BJ (cell line): ENCODE results near the gene AGMAT. TPM values are rescaled to one million over a fixed set of nuclear protein-coding genes. Genes with fewer than 3 reads are reported as not detected.

ENCODE experiments used
- CTCF ChIA-PET: fragments of 350-600 bp; formaldehyde crosslinking; extraction: SDS; loops from one replicate; lab custom pipeline; 2021; ENCODE audit warnings: antibody characterized with exemption, inconsistent platforms; lab: Yijun Ruan, JAX
- POLR2A ChIA-PET: fragments of 300-600 bp; sonication (Branson Sonifier 250); formaldehyde crosslinking; extraction: SDS; loops from one replicate; lab custom pipeline; 2021; ENCODE audit warnings: antibody characterized with exemption; lab: Charles Lee
- DNase-seq: peaks from one replicate; pipeline ENCODE4 v3.0.0-alpha.2; 2011; ENCODE audit warnings: low read depth
- H3K27me3 ChIP-seq: 2 replicates; pipeline ENCODE4 v1.6.0; 2011; ENCODE audit warnings: low read length; ENCODE audit not compliant: control insufficient read depth, insufficient read depth
- H3K36me3 ChIP-seq: 2 replicates; pipeline ENCODE4 v1.5.1; 2011; ENCODE audit warnings: low read length; ENCODE audit not compliant: control insufficient read depth, insufficient read depth
- H3K4me3 ChIP-seq: 2 replicates; pipeline ENCODE4 v1.5.1; 2011; ENCODE audit warnings: low read depth, mild to moderate bottlenecking, control low read depth, low read length
- polyA plus RNA-seq: library from polyadenylated mRNA; depleted of rRNA; stranded (reverse); fragments of >200 nt; gene quantifications from 2 replicates; pipeline ENCODE4 v1.2.3, GENCODE V29; 2011
- TF ChIP-seq, protein P1 (sequence below): IDR thresholded peaks from 2 replicates; pipeline ENCODE4 v1.5.1; 2011; ENCODE audit warnings: low read depth, mild to moderate bottlenecking, control low read depth, inconsistent platforms, low read length, moderate library complexity; ENCODE audit not compliant: insufficient read depth

AGMAT gene
- polyA plus RNA-seq, 1 experiment, result 1.1 TPM

DNA sequence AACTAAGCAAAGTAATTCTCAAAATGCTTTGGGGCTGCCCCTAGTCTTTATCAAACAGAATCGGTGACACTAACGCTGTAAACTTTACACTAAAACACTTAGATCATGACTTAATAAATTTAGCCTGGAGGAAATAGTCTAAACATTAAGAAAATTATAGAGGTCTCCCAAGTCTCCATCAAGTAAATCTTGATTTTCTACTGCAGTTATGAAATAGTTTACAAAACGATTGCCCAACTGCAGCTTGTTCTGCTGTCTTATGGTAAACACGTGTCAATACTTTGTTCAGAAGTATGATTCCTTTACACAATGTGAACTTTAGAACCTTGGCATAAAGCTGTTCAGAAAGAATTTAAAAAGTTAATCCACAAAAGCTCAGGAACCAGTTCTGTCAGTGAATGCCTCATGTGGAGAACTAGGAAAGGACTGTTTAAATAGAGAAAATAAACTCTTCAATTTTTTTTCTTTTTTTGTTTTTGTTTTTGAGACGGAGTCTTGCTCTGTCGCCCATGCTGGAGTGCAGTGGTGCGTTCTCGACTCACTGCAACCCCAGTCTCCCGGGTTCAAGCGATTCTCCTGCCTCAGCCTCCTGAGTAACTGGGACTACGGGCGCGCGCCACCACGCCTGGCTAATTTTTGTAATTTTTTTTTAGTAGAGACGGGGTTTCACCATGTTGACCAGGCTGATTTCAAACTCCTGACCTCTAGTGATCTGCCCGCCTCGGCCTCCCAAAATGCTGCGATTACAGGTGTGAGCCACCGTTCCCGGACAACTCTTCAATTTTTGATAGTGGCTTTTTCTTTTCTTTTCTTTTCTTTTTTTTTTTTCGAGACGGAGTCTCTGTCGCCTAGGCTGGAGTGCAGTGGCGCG lies 34.0 kb upstream of the AGMAT start:
- H3K27me3 ChIP-seq, result no peaks in the 10 kb centered on the region
- peak overlapping the region; percentile 90 for H3K4me3 ChIP-seq
- CTCF ChIA-PET, result interaction anchor here (1.1 to 1.5 kb wide), 5 partner anchors 14 to 173 kb away, joined by 3 to 5 read pairs (median 3); no protein-coding TSS in a partner anchor
- TF ChIP-seq, protein P1, sequence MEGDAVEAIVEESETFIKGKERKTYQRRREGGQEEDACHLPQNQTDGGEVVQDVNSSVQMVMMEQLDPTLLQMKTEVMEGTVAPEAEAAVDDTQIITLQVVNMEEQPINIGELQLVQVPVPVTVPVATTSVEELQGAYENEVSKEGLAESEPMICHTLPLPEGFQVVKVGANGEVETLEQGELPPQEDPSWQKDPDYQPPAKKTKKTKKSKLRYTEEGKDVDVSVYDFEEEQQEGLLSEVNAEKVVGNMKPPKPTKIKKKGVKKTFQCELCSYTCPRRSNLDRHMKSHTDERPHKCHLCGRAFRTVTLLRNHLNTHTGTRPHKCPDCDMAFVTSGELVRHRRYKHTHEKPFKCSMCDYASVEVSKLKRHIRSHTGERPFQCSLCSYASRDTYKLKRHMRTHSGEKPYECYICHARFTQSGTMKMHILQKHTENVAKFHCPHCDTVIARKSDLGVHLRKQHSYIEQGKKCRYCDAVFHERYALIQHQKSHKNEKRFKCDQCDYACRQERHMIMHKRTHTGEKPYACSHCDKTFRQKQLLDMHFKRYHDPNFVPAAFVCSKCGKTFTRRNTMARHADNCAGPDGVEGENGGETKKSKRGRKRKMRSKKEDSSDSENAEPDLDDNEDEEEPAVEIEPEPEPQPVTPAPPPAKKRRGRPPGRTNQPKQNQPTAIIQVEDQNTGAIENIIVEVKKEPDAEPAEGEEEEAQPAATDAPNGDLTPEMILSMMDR, result no peak
- no peaks in the 10 kb centered on the region for H3K36me3 ChIP-seq
- POLR2A ChIA-PET, result no interaction called here
- DNase-seq, result peak; percentile 39

- Histone ChIP-seq H3K36me3 (no peaks in the 10 kb centered on the region), H3K4me3 (peak overlapping the region; percentile 90), H3K27me3 (no peaks in the 10 kb centered on the region)
- POLR2A ChIA-PET, result no interaction called here
- TF ChIP-seq, protein P1, result no peak
- no peak for DNase-seq
- CTCF ChIA-PET, result interaction anchor here (0.7 to 1.5 kb wide), 6 partner anchors 15 to 174 kb away, joined by 3 to 5 read pairs (median 3); no protein-coding TSS in a partner anchor
Measured at GRCh38 chr1:15618077-15618654, 33.3 kb upstream of the AGMAT start.

GRCh38 chr1:15617173-15618076 lies 32.6 kb upstream of the AGMAT start, which contains the start of gene DDI2:
Gene DDI2 (plus strand): TSS chr1:15617458. CDS start chr1:15617671, 213 bp downstream.
- H3K36me3 ChIP-seq, result no peaks in the 10 kb centered on the region
- ChIA-PET POLR2A (no interaction called here), CTCF (interaction anchor here (0.7 to 1.5 kb wide), 4 partner anchors 23 to 174 kb away, joined by 3 read pairs; no protein-coding TSS in a partner anchor)
- TF ChIP-seq, protein P1, result no peak
- peak within 1 kb of the TSS; percentile 90 for H3K4me3 ChIP-seq
- no peaks in the 10 kb centered on the region for H3K27me3 ChIP-seq
- DNase-seq, result peak; percentile 94

GRCh38 chr1:15616373-15617172 lies 31.7 kb upstream of the AGMAT start:
- H3K4me3 ChIP-seq, result peak overlapping the region; percentile 44
- TF ChIP-seq, protein P1, result no peak
- H3K36me3 ChIP-seq, result no peaks in the 10 kb centered on the region
- no peaks in the 10 kb centered on the region for H3K27me3 ChIP-seq
- no peak for DNase-seq
- ChIA-PET CTCF (interaction anchor here (1.3 to 1.5 kb wide), 3 partner anchors 12 to 125 kb away, joined by 3 read pairs; no protein-coding TSS in a partner anchor), POLR2A (interaction anchor here (0.7 kb wide), 1 partner anchor 141 kb away, joined by 3 read pairs; no protein-coding TSS in a partner anchor)
